A204.1 (cell line): Measurements from ENCODE around the gene PES1.
"Not testable (repeated sequence)": the region's sequence is repeated elsewhere in the genome, so short reads cannot be mapped to it uniquely, and the experiment has no call there.

ENCODE experiments used
- FAIRE-seq: peaks from 2 replicates; lab custom pipeline; 2012; peaks lifted over from hg19 to GRCh38; lab: Jason Lieb, UNC

Gene PES1

DNA sequence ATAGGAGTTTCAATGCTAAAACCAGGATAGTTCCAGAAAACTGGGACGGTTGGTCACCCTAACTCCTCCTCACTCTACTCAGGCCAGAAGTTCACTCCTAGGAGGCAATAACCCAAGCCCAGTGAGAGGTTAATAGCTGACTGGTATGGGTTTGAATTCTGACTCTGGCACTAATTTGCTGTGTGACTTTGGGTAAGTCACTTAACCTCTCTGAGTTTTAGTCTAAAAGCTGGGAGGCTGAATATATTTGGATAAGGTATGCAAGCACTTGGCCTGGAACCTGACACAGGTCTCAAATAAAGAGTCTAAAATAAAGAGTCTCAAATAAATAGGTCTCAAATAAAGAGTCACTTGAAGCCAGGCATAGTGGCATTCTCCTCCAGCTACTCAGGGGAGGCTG is 39.0 kb downstream of the PES1 start:
- no peak for FAIRE-seq

DNA sequence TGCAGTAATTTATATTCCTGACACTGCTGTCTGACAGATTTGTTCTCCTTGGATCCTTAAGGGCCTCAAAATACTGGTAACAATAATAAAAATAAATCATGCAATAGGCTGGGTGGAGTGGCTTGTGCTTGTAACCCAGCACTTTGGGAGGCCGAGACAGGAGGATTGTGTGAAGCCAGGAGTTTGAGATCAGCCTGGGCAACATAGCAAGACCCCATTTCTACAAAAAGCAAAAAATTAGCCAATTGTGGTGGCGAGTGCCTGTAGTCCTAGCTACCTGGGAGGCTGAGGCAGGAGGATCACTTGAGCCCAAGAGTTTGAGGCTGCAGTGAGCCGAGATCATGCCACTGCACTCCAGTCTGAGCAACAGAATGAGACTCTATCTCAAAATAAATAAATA is 39.9 kb downstream of the PES1 start:
- FAIRE-seq, result not testable (repeated sequence)

DNA sequence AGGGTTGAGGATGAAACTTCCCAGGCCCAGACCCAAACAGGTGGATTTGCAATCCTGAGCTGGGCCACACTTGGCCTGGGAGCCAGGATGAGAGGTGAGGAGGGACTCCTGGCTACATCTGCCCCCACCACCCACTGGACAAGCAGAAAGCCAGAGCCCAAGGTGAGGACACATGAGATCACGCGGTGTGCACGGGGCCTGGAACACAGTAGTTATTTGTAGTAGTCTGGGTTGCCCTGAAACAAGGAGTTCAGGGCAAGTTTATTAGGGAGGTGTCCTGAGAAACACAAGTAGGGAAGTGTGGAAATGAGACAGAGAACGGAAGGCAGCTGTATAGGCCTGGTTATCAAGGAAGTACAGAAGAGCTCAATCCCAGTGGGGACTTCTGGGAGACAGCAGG is 44.5 kb downstream of the PES1 start:
- FAIRE-seq, result no peak

DNA sequence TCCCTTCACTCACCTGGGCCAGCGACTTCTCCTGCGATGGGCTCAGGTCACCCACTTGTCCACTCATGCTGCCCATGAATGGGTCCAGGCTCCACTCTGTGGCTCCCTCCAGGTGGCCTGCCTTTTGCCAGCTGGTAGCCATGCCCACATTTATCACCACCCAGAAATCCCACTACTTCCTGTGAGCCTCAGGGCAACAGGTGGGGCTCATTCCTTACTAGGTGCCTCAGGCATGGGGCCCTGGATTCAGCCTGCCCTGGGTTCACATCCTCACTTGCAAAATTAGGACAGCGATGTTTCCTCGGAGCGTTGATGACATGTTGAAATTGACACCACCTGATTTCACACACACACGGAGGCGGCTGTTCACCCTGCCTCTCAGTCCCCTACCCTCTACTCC is 45.1 kb downstream of the PES1 start, which contains the start of gene SEC14L6:
TSS of gene SEC14L6 (minus strand) at position 126 of the 400 bp plus-strand sequence. CDS start at position 67, 59 bp downstream.
- no peak for FAIRE-seq

DNA sequence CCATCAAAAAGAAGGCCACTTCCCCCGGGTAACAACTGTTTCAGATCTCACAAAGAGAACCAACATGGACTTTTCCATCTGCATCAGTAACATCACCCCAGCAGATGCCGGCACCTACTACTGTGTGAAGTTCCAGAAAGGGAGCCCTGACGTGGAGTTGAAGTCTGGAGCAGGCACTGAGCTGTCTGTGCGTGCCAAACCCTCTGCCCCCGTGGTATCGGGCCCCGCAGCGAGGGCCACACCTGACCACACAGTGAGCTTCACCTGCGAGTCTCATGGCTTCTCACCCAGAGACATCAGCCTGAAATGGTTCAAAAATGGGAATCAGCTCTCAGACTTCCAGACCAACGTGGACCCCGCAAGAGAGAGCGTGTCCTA is 48.9 kb downstream of the PES1 start:
- no peak for FAIRE-seq

DNA sequence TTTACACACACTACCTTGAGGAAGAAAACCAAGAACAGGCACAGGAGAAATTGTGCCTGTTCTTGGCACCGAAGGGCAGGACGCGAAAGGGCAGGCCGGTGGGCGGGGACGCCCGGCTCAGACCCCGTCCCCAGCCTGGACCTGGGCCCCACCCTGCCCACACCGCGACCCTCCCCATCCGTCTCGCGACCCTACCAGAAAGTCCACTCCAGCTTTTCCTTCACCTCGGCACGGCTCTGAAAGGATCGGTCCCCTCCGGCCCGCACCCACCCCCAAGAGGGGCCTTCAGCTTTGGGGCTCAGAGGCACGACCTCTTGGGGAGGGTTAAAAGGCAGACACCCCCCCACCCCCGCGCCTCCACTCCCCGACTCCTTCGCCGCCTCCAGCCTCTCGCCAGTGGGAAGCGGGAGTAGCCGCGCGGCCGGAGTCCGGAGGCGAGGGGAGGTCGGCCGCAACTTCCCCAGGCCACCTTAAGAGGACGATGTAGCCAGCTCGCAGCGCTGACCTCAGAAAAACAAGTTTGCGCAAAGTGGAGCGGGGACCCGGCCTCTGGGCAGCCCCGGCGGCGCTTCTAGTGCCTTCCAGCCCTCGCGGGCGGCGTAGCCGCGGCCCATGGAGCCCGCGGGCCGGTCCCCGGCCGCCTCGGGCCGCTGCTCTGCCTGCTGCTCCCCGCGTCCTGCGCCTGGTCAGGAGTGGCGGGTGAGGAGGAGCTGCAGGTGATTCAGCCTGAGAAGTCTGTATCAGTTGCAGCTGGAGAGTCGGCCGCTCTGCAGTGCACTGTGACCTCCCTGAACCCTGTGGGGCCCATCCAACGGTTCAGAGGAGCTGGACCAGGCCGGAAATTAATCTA is 49.5 kb downstream of the PES1 start:
- no peak for FAIRE-seq

DNA sequence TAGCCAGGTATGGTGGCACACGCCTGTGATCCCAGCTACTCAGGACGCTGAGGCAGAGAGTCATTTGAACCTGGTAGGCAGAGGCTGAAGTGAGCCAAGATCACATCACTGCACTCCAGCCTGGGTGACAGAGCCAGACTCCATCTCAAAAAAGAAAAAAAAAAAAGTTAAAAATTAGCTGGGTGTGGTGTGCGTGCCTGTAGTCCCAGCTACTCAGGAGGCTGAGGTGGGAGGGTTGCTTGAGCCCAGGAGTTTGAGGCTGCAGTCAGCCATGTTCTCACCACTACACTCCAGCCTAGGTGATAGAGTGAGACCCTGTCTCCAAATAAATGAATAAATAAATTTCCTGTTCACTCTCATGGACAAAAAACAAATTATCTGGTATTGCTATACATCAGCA is 50.2 kb downstream of the PES1 start:
- FAIRE-seq, result not testable (repeated sequence)

DNA sequence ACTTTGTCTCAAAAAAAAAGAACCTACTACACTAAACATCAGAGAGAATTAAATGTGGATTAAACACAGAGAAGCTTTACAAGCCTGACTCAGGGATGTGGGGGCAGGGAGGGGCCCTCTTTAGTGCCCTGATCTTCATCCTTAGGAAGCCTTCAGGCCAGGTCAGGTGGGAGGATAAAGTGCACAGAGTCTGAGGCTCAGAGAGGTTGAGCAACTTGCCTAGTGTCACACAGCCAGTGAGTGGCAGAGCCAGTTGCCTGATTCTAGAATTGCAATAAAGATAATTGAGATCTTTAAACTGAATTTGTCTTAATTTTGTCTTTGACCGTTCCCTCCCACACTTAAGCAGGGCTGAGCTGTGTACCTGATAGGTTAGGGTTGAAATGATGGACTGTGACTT is 52.3 kb downstream of the PES1 start:
- no peak for FAIRE-seq

DNA sequence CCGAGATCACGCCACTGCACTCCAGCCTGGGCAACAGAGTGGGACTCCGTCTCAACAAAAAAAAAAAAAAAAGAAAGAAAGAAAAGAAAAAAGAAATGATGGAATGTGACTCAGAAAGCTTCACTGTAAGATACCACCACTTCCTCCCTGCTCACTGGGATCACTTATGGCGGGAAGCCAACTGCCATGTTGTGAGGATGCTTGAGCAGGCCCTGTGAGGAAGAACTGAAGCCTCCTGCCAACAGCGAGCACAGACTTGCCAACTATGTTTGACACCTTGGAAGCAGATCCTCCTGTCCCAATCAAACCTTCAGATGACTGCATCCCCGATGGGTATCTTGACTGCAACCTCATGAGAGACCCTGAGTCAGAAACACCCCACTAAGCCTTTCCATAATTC is 53.4 kb downstream of the PES1 start:
- FAIRE-seq, result no peak

DNA sequence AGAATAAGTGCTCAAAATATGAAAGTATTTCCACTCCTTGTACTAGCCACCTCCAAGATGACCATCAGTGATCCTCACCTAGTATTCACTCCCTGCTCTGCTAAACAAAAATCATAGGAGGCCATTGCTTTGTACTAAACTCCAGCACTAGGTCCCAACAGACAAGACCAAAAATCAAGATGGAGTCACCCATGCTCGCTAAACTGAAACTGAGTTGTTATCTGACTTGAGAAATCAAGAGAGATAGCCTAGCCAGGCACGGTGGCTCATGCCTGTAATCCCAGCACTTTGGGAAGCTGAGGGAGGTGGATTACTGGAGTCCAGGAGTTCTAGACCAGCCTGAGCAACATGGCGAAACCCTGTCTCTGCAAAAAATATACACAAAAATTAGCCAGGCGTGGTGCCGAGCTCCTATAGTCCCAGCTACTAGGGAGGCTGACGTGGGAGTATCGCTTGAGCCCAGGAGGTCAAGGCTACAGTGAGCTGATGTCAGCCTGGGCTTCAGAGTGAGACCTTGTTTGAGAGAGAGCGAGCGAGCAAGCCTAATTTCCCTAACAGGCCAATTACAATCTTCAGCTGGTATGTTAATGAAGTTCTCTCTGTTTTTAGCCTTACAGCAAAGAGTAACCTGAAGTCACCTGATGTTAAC is 54.5 kb downstream of the PES1 start:
- no peak for FAIRE-seq

DNA sequence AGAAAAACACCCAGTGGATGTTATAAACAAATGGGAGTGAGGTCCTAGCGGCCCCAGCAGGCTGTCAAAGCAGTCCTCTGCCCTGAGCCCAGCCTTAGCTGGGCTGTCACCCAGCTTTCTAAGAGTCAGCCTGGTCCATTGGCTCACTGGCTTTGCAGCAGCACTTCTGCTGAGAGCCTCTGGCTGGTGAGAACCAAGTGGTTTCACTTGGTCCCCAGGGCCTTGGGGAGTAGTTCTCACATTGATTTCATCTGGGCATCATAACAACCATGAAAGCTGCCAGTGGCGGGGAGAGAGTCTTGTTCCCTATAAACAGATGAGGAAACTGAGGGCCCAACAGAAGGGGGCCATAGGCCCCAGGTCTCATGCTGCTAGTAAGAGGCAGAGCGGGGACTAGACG is 56.5 kb downstream of the PES1 start:
- FAIRE-seq, result no peak

DNA sequence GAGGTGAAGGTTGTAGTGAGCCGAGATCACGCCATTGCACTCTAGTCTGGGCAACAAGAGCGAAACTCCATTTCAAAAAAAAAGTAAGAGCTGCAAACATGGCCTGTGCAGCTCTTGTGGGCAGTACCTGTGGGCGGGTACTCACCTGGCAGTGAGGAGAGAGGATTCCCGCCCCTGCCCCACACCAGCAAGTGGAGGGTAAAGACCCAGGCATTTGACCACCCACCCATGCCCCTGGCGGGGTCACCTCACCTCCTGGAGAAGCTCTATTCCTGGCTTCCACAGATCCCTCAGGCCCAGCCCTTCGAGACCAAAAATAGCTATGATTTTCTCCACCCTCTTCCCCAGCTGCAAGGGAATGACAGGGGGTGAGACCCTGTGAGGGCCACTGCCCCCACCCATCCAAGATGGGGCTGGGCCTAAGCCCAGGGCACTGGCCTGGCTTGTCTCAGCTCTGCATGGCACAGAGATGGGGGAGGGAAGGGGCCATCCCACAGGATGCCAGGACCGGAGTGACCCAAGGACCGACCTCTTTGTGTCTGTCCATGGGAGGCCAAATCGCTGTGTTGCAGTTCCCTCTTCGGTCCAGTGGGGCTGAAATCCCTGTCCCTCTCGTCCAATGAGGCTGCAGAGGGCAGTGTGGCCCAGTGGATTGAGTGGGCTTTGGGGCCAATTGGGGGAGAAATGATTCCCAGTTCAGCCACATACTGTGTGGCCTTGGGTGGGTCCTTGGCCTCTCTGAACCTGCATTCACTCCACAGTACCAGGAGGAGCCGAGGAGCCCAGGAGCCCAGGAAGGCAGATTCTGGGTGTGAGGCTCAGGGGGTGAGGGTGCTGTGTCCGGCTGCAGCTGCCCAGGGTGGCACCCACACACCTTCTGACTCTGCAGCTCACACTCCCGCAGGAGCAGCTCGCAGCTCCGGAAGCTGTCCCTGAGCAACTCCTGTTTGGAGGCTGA is 59.8 kb downstream of the PES1 start:
- FAIRE-seq, result no peak

DNA sequence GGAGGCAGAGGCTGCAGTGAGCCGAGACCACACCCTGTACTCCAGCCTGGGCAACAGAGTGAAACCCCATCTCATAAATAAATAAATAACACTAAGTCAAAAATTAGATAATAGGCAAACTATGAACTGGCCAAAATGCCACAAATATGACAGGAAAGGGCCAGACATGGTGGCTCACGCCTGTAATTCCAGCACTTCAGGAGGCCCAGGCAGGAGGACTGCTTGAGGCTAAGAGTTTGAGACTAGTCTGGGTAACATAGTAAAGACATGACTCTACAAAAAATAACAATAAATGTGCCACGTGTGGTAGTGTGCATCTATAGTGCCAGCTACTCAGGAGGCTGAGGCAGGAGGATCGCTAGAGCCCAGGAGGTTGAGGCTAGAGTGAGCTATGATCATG is 65.1 kb downstream of the PES1 start:
- no peak for FAIRE-seq
